SK-N-SH (cell line): ENCODE measurements around the gene FLRT1. TPM values are rescaled to one million over a fixed set of nuclear protein-coding genes. Genes with fewer than 3 reads are reported as not detected.

Experiments
- CTCF ChIA-PET: fragments of 300-600, 350-600 bp; formaldehyde crosslinking; extraction: SDS; loops from one replicate; lab custom pipeline; 2021; lab: Yijun Ruan, JAX
- POLR2A ChIA-PET: fragments of 350-600 bp; sonication (Branson Sonifier 250); formaldehyde crosslinking; extraction: SDS; loops from one replicate; lab custom pipeline; 2020; ENCODE audit warnings: antibody characterized with exemption, inconsistent platforms; lab: Yijun Ruan, JAX
- DNase-seq: peaks from one replicate; pipeline ENCODE4 v3.0.0; 2012
- H2AFZ ChIP-seq: fragments of 200-600 bp; sonication (generic); 2 replicates; pipeline ENCODE4 v1.8.1; 2016; ENCODE audit warnings: antibody characterized with exemption, mild to moderate bottlenecking, low read depth
- H3F3A ChIP-seq: fragments of 200-600 bp; sonication (generic); replicated peaks from 2 replicates; pipeline ENCODE3; 2016; ENCODE audit warnings: antibody characterized with exemption, mild to moderate bottlenecking; ENCODE audit not compliant: insufficient read depth
- H3K27ac ChIP-seq, 2 experiments: fragments of 200-500 bp in 1 of 2; fragments of 200-600 bp in 1 of 2; sonication (Bioruptor generic) in 1 of 2; sonication (generic), shearing (Covaris generic) in 1 of 2; 2 replicates each; pipeline versions ENCODE4 v1.5.1 to v1.6.1; 2014 to 2016; ENCODE audit warnings: low read depth in 2 of 2, inconsistent platforms in 1 of 2, low read length in 1 of 2, mild to moderate bottlenecking in 1 of 2, mixed read lengths in 1 of 2
- H3K27me3 ChIP-seq: fragments of 200-600 bp; sonication (generic), shearing (Covaris generic); 2 replicates; pipeline ENCODE4 v1.6.1; 2016; ENCODE audit warnings: mixed run types; ENCODE audit not compliant: insufficient read depth
- H3K36me3 ChIP-seq, 2 experiments: fragments of 200-500 bp in 1 of 2; fragments of 200-600 bp in 1 of 2; sonication (Bioruptor generic) in 1 of 2; sonication (generic) in 1 of 2; replicated peaks in 1 of 2; 2 replicates each; pipeline versions ENCODE3 to v1.5.1; 2014 to 2016; ENCODE audit warnings: low read length in 1 of 2, mild to moderate bottlenecking in 1 of 2; ENCODE audit not compliant: insufficient read depth in 2 of 2, control insufficient read depth in 1 of 2
- H3K4me1 ChIP-seq, 2 experiments: fragments of 200-500 bp in 1 of 2; fragments of 200-600 bp in 1 of 2; sonication (Bioruptor generic) in 1 of 2; sonication (generic), shearing (Covaris generic) in 1 of 2; 2 replicates each; pipeline versions ENCODE4 v1.5.1 to v1.6.1; 2014 to 2016; ENCODE audit warnings: low read depth in 1 of 2, low read length in 1 of 2, mixed run types in 1 of 2; ENCODE audit not compliant: insufficient read depth in 2 of 2, control insufficient read depth in 1 of 2
- H3K4me2 ChIP-seq: fragments of 200-600 bp; sonication (generic), shearing (Covaris generic); 2 replicates; pipeline ENCODE4 v1.6.1; 2017; ENCODE audit warnings: mixed run types
- H3K4me3 ChIP-seq, 2 experiments: fragments of 200-500 bp in 1 of 2; fragments of 200-600 bp in 1 of 2; sonication (Bioruptor generic) in 1 of 2; sonication (generic), shearing (Covaris generic) in 1 of 2; 2 replicates each; pipeline versions ENCODE4 v1.5.1 to v1.8.1; 2014 to 2016; ENCODE audit warnings: low read depth in 2 of 2, inconsistent platforms in 1 of 2, low read length in 1 of 2, mild to moderate bottlenecking in 1 of 2, mixed read lengths in 1 of 2, moderate library complexity in 1 of 2
- H3K79me2 ChIP-seq: fragments of 200-600 bp; sonication (generic); 2 replicates; pipeline ENCODE4 v1.8.1; 2017; ENCODE audit warnings: mild to moderate bottlenecking; ENCODE audit not compliant: insufficient read depth
- H3K9ac ChIP-seq: fragments of 200-600 bp; sonication (generic); 2 replicates; pipeline ENCODE4 v1.6.1; 2017; ENCODE audit warnings: mixed run types
- H3K9me2 ChIP-seq: fragments of 200-600 bp; sonication (generic); 2 replicates; pipeline ENCODE4 v1.6.1; 2017; ENCODE audit warnings: mixed run types
- H3K9me3 ChIP-seq: fragments of 200-600 bp; sonication (generic); 2 replicates; pipeline ENCODE4 v1.6.1; 2017; ENCODE audit warnings: mixed run types, mild to moderate bottlenecking, moderate library complexity
- H4K20me1 ChIP-seq: fragments of 200-600 bp; sonication (generic); 2 replicates; pipeline ENCODE4 v1.6.1; 2017; ENCODE audit warnings: mild to moderate bottlenecking, mixed run types; ENCODE audit not compliant: insufficient read depth
- CHD2 ChIP-seq: fragments of 150-350 bp; IDR thresholded peaks from 2 replicates; pipeline ENCODE4 v1.6.1; 2018; ENCODE audit warnings: low read length; ENCODE audit not compliant: partially characterized antibody
- ELF1 ChIP-seq: IDR thresholded peaks from 2 replicates; pipeline ENCODE4 v1.4.0; 2012
- FOXM1 ChIP-seq: IDR thresholded peaks from 2 replicates; pipeline ENCODE4 v1.4.0; 2012; ENCODE audit warnings: low read depth, mild to moderate bottlenecking
- GATA2 ChIP-seq: sonication (generic); formaldehyde crosslinking; IDR thresholded peaks from 2 replicates; pipeline ENCODE4 v1.5.0; 2020; ENCODE audit warnings: mild to moderate bottlenecking, missing genetic modification reagents
- JUND ChIP-seq: IDR thresholded peaks from 2 replicates; pipeline ENCODE4 v1.4.0; 2012
- NRF1 ChIP-seq: IDR thresholded peaks from 2 replicates; pipeline ENCODE4 v1.6.1; 2012; ENCODE audit warnings: low read depth, mild to moderate bottlenecking, low read length
- POLR2AphosphoS5 ChIP-seq: IDR thresholded peaks from 2 replicates; pipeline ENCODE4 v1.6.1; 2012; ENCODE audit warnings: low read depth, low read length
- RAD21 ChIP-seq: IDR thresholded peaks from 2 replicates; pipeline ENCODE4 v1.6.1; 2012; ENCODE audit warnings: mild to moderate bottlenecking, low read length
- SMC3 ChIP-seq: IDR thresholded peaks from 2 replicates; pipeline ENCODE4 v1.6.1; 2012; ENCODE audit warnings: low read depth, low read length, improper control_type of control experiment
- TEAD4 ChIP-seq: IDR thresholded peaks from 2 replicates; pipeline ENCODE4 v1.4.0; 2012; ENCODE audit warnings: mild to moderate bottlenecking, borderline replicate concordance; ENCODE audit not compliant: insufficient read depth
- YY1 ChIP-seq: IDR thresholded peaks from 2 replicates; pipeline ENCODE4 v1.4.0; 2012; ENCODE audit warnings: low read depth, mild to moderate bottlenecking
- ZBTB33 ChIP-seq: IDR thresholded peaks from 2 replicates; pipeline ENCODE4 v1.4.0; 2012; ENCODE audit warnings: low read depth, borderline replicate concordance
- WGBS: methylation state at CpG from one replicate; pipeline ENCODE4 v1.1.6; 2017; ENCODE audit warnings: low lambda C conversion rate; 5-methylcytosine and 5-hydroxymethylcytosine counted together
- polyA plus RNA-seq, 3 experiments: library from polyadenylated mRNA; depleted of rRNA; stranded (reverse); fragments of >200 nt; gene quantifications; 2 replicates each; pipeline ENCODE4 v1.2.3, GENCODE V29; 2012
- TF ChIP-seq, protein P1 (sequence below): IDR thresholded peaks from 2 replicates; pipeline ENCODE4 v1.6.1; 2012; ENCODE audit warnings: mild to moderate bottlenecking, low read depth, low read length, moderate library complexity
- TF ChIP-seq, protein P2 (sequence below): IDR thresholded peaks from 2 replicates; pipeline ENCODE4 v1.4.0; 2012; ENCODE audit warnings: low read depth, borderline replicate concordance

FLRT1 gene
- polyA plus RNA-seq, 1 of the 3 experiments (the other 2 are of a cell fraction), result 0.03 TPM

GRCh38 chr11:64071849-64072248 is 36.1 kb downstream of the FLRT1 start:
- TF ChIP-seq GATA2 (CRISPR knock-in tag), result no peak

DNA sequence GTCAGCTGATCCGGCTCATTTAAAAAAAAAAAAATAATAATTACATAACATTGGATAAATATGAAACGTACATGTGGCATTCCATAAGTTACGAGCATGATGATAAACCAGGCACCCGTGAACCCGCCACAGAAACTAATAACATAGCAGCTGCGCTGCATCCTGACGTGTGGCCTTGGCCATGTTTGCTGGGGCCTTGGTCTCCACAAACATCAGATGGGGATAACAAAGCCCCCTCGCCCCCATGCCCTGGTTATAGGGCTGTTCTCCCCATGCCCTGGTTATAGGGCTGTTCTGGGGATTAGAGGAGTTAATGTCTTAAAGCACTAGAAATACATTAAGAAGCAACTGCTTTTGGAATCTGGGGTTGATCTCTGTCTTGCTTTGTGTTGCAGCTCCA is 36.7 kb downstream of the FLRT1 start:
- Histone ChIP-seq H3K4me2 (no peak overlapping the region), H3F3A (no peaks in the 10 kb centered on the region), H3K27me3 (no peaks in the 10 kb centered on the region), H3K36me3 (no peaks in the 10 kb centered on the region), H3K4me3 (no peak overlapping the region), H3K4me1 (peaks cover 0 to 91% of the 10 kb centered on the region in 2 experiments; a peak in 2 of 4 replicates), H3K9me3 (no peaks in the 10 kb centered on the region), H3K79me2 (no peaks in the 10 kb centered on the region), H3K9ac (no peak overlapping the region), H2AFZ (no peak overlapping the region), H4K20me1 (no peaks in the 10 kb centered on the region), H3K27ac (peak overlapping the region in 1 of 2 experiments; percentile 81; a peak in 2 of 4 replicates), H3K9me2 (no peaks in the 10 kb centered on the region)
- no peak for TF ChIP-seq JUND
- TF ChIP-seq POLR2AphosphoS5, result no peak
- TF ChIP-seq ZBTB33, result no peak
- no peak for TF ChIP-seq ELF1
- TF ChIP-seq NRF1, result no peak
- no peak for TF ChIP-seq FOXM1
- TF ChIP-seq, protein P1, sequence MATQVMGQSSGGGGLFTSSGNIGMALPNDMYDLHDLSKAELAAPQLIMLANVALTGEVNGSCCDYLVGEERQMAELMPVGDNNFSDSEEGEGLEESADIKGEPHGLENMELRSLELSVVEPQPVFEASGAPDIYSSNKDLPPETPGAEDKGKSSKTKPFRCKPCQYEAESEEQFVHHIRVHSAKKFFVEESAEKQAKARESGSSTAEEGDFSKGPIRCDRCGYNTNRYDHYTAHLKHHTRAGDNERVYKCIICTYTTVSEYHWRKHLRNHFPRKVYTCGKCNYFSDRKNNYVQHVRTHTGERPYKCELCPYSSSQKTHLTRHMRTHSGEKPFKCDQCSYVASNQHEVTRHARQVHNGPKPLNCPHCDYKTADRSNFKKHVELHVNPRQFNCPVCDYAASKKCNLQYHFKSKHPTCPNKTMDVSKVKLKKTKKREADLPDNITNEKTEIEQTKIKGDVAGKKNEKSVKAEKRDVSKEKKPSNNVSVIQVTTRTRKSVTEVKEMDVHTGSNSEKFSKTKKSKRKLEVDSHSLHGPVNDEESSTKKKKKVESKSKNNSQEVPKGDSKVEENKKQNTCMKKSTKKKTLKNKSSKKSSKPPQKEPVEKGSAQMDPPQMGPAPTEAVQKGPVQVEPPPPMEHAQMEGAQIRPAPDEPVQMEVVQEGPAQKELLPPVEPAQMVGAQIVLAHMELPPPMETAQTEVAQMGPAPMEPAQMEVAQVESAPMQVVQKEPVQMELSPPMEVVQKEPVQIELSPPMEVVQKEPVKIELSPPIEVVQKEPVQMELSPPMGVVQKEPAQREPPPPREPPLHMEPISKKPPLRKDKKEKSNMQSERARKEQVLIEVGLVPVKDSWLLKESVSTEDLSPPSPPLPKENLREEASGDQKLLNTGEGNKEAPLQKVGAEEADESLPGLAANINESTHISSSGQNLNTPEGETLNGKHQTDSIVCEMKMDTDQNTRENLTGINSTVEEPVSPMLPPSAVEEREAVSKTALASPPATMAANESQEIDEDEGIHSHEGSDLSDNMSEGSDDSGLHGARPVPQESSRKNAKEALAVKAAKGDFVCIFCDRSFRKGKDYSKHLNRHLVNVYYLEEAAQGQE, result no peak
- no peak for TF ChIP-seq TEAD4
- no peak for TF ChIP-seq CHD2
- TF ChIP-seq RAD21, result no peak
- no peak for TF ChIP-seq SMC3
- TF ChIP-seq, protein P2, sequence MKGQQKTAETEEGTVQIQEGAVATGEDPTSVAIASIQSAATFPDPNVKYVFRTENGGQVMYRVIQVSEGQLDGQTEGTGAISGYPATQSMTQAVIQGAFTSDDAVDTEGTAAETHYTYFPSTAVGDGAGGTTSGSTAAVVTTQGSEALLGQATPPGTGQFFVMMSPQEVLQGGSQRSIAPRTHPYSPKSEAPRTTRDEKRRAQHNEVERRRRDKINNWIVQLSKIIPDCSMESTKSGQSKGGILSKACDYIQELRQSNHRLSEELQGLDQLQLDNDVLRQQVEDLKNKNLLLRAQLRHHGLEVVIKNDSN, result no peak
- no peak for TF ChIP-seq YY1
- CTCF ChIA-PET, result interaction anchor here (1.3 to 3.0 kb wide), 3 partner anchors 13 to 77 kb away, joined by 4 to 12 read pairs (median 5); no protein-coding TSS in a partner anchor
- POLR2A ChIA-PET, result interaction anchor here (1.0 to 2.2 kb wide), 2 partner anchors 14 to 39 kb away, joined by 3 to 9 read pairs; no protein-coding TSS in a partner anchor
- WGBS, result 89% methylated on average over 8 of the region's 8 CpGs
- DNase-seq, result no peak

More at GRCh38 chr11:64071849-64072248, 36.1 kb downstream of the FLRT1 start:
- ChIA-PET POLR2A (interaction anchor here (2.2 kb wide), 1 partner anchor 13 kb away, joined by 9 read pairs; no protein-coding TSS in a partner anchor), CTCF (interaction anchor here (1.7 kb wide), 1 partner anchor 14 kb away, joined by 5 read pairs; no protein-coding TSS in a partner anchor)
- no peak for DNase-seq
- Histone ChIP-seq H2AFZ (no peak overlapping the region), H3K4me2 (no peak overlapping the region), H3K36me3 (no peaks in the 10 kb centered on the region), H3K9ac (no peak overlapping the region), H3F3A (no peaks in the 10 kb centered on the region), H3K27ac (peak overlapping the region in 1 of 2 experiments; percentile 81; a peak in 1 of 4 replicates), H3K9me2 (no peaks in the 10 kb centered on the region), H3K4me3 (no peak overlapping the region), H4K20me1 (no peaks in the 10 kb centered on the region), H3K4me1 (peaks cover 0 to 91% of the 10 kb centered on the region in 2 experiments; a peak in 2 of 4 replicates), H3K27me3 (no peaks in the 10 kb centered on the region), H3K79me2 (no peaks in the 10 kb centered on the region), H3K9me3 (no peaks in the 10 kb centered on the region)
- 94% methylated on average over 13 of the region's 20 CpGs for WGBS
